ENCODE data around the gene DOCK8. TPM values are rescaled to one million over a fixed set of nuclear protein-coding genes. Genes with fewer than 3 reads are reported as not detected.
"Not testable (repeated sequence)": the region's sequence is repeated elsewhere in the genome, so short reads cannot be mapped to it uniquely, and the experiment has no call there.

DOCK8 gene
- total RNA-seq, 3 donors from 2014 or later = 18.4 to 34.1 (median 20.8) TPM

GRCh38 chr9:406886-407654, 192.4 kb downstream of the DOCK8 start:
- H3K4me3 ChIP-seq = no peak overlapping the region
- no peaks in the 10 kb centered on the region for H3K36me3 ChIP-seq
- TF ChIP-seq POLR2A (IDR thresholded peaks at IDR 0.05) = no peak
- H3K27ac ChIP-seq = no peak overlapping the region
- H3K9me3 ChIP-seq = no peaks in the 10 kb centered on the region
- DNase-seq (ENCODE audit: low spot score in 2 of 2) = no peak
- intact Hi-C loops (cut with DNase I; ENCODE audit: low total_unique reads) = no loop called here
- no peaks in the 10 kb centered on the region for H3K27me3 ChIP-seq
- no peaks in the 10 kb centered on the region for H3K4me1 ChIP-seq

GRCh38 chr9:409655-410054, 195.0 kb downstream of the DOCK8 start:
- H3K27ac ChIP-seq; H3K36me3 ChIP-seq; H3K27me3 ChIP-seq; H3K4me1 ChIP-seq; DNase-seq (ENCODE audit: low spot score in 2 of 2); intact Hi-C loops (cut with DNase I; ENCODE audit: low total_unique reads); H3K9me3 ChIP-seq; H3K4me3 ChIP-seq: not testable (repeated sequence)

- Histone ChIP-seq H3K4me1 (no peaks in the 10 kb centered on the region), H3K27ac (no peak overlapping the region), H3K27me3 (no peaks in the 10 kb centered on the region), H3K4me3 (no peak overlapping the region), H3K36me3 (no peaks in the 10 kb centered on the region), H3K9me3 (no peaks in the 10 kb centered on the region)
- no peak for DNase-seq (ENCODE audit: low spot score in 2 of 2)
- TF ChIP-seq POLR2AphosphoS5 (IDR thresholded peaks at IDR 0.05) (no peak), POLR2A (IDR thresholded peaks at IDR 0.05) (no peak), CTCF (IDR thresholded peaks at IDR 0.05) (no peak)
- intact Hi-C loops (cut with DNase I; ENCODE audit: low total_unique reads) = no loop called here
These were observed 199.9 kb downstream of the DOCK8 start for GRCh38 chr9:414595-414994.

- DNase-seq (ENCODE audit: low spot score in 2 of 2) = no peak
- Histone ChIP-seq H3K4me1 (no peaks in the 10 kb centered on the region), H3K4me3 (no peak overlapping the region), H3K27ac (no peak overlapping the region), H3K9me3 (no peaks in the 10 kb centered on the region), H3K36me3 (no peaks in the 10 kb centered on the region), H3K27me3 (no peaks in the 10 kb centered on the region)
- TF ChIP-seq CTCF (IDR thresholded peaks at IDR 0.05) = no peak
- no peak for TF ChIP-seq POLR2A (IDR thresholded peaks at IDR 0.05)
- no peak for TF ChIP-seq POLR2AphosphoS5 (IDR thresholded peaks at IDR 0.05)
- intact Hi-C loops (cut with DNase I; ENCODE audit: low total_unique reads) = no loop called here
These were observed 205.0 kb downstream of the DOCK8 start for GRCh38 chr9:419571-420171.

GRCh38 chr9:421896-422295, 207.2 kb downstream of the DOCK8 start:
- no peak for TF ChIP-seq POLR2A (IDR thresholded peaks at IDR 0.05)
- no peak for TF ChIP-seq CTCF (IDR thresholded peaks at IDR 0.05)
- TF ChIP-seq POLR2AphosphoS5 (IDR thresholded peaks at IDR 0.05) = no peak
- intact Hi-C loops (cut with DNase I; ENCODE audit: low total_unique reads) = no loop called here

GRCh38 chr9:426264-426663, 211.6 kb downstream of the DOCK8 start:
- Histone ChIP-seq H3K27ac (no peak overlapping the region), H3K4me3 (no peak overlapping the region), H3K9me3 (no peaks in the 10 kb centered on the region), H3K36me3 (no peaks in the 10 kb centered on the region), H3K4me1 (no peaks in the 10 kb centered on the region), H3K27me3 (no peaks in the 10 kb centered on the region)
- TF ChIP-seq POLR2A (IDR thresholded peaks at IDR 0.05) = no peak
- no peak for TF ChIP-seq POLR2AphosphoS5 (IDR thresholded peaks at IDR 0.05)
- no peak for TF ChIP-seq CTCF (IDR thresholded peaks at IDR 0.05)
- no peak for DNase-seq (ENCODE audit: low spot score in 2 of 2)
- intact Hi-C loops (cut with DNase I; ENCODE audit: low total_unique reads) = no loop called here

More at GRCh38 chr9:421896-422295, 207.2 kb downstream of the DOCK8 start:
- H3K27me3 ChIP-seq = no peaks in the 10 kb centered on the region
- no peaks in the 10 kb centered on the region for H3K9me3 ChIP-seq
- no peaks in the 10 kb centered on the region for H3K4me1 ChIP-seq
- H3K27ac ChIP-seq = no peak overlapping the region
- no peaks in the 10 kb centered on the region for H3K36me3 ChIP-seq
- DNase-seq (ENCODE audit: low spot score in 2 of 2) = no peak
- no peak overlapping the region for H3K4me3 ChIP-seq
